ENCODE results near the gene NANOS2. TPM values are rescaled to one million over a fixed set of nuclear protein-coding genes. Genes with fewer than 3 reads are reported as not detected.

NANOS2 gene
- total and polyA plus RNA-seq, 9 of the 15 experiments (the other 6 are each of a cell fraction or from before 2014, with no cell fraction given): not detected

GRCh38 chr19:45927565-45928261, 13.1 kb upstream of the NANOS2 start (continued):
- no peak for TF ChIP-seq E4F1 (CRISPR knock-in tag; IDR thresholded peaks at IDR 0.05; ENCODE audit: borderline replicate concordance)
- TF ChIP-seq ZNF551 (CRISPR knock-in tag; IDR thresholded peaks at IDR 0.05): no peak
- TF ChIP-seq, protein P1, sequence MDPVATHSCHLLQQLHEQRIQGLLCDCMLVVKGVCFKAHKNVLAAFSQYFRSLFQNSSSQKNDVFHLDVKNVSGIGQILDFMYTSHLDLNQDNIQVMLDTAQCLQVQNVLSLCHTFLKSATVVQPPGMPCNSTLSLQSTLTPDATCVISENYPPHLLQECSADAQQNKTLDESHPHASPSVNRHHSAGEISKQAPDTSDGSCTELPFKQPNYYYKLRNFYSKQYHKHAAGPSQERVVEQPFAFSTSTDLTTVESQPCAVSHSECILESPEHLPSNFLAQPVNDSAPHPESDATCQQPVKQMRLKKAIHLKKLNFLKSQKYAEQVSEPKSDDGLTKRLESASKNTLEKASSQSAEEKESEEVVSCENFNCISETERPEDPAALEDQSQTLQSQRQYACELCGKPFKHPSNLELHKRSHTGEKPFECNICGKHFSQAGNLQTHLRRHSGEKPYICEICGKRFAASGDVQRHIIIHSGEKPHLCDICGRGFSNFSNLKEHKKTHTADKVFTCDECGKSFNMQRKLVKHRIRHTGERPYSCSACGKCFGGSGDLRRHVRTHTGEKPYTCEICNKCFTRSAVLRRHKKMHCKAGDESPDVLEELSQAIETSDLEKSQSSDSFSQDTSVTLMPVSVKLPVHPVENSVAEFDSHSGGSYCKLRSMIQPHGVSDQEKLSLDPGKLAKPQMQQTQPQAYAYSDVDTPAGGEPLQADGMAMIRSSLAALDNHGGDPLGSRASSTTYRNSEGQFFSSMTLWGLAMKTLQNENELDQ (CRISPR knock-in tag; IDR thresholded peaks at IDR 0.05; ENCODE audit: borderline replicate concordance): no peak
- no peak for TF ChIP-seq HNRNPL (IDR thresholded peaks at IDR 0.05; ENCODE audit: low read depth, low read length)
- TF ChIP-seq HCFC1 (IDR thresholded peaks at IDR 0.05; ENCODE audit: low read depth, low read length): peak; percentile 99
- TF ChIP-seq FOXA3 (CRISPR knock-in tag; conservative IDR thresholded peaks at IDR 0.05 in 1 of 2, IDR thresholded peaks at IDR 0.05 in 1 of 2): no peak
- no peak for TF ChIP-seq BCL6 (CRISPR knock-in tag; IDR thresholded peaks at IDR 0.05)
- TF ChIP-seq HDAC2 (IDR thresholded peaks at IDR 0.05): no peak
- no peak for TF ChIP-seq CBX5 (IDR thresholded peaks at IDR 0.05; ENCODE audit: borderline replicate concordance, low read depth)
- TF ChIP-seq CBFA2T3 (IDR thresholded peaks at IDR 0.05): no peak
- TF ChIP-seq DACH1 (IDR thresholded peaks at IDR 0.05; ENCODE audit: partially characterized antibody): no peak
- TF ChIP-seq ZNF699 (CRISPR knock-in tag; IDR thresholded peaks at IDR 0.05; ENCODE audit: insufficient replicate concordance): no peak
- no peak; the same call in 1 of the 2 replicates for TF ChIP-seq ZNF263 (CRISPR knock-in tag; IDR thresholded peaks at IDR 0.05; ENCODE audit: borderline replicate concordance)
- no peak for TF ChIP-seq ZNF780A (CRISPR knock-in tag; IDR thresholded peaks at IDR 0.05)
- no peak for TF ChIP-seq KDM4B (IDR thresholded peaks at IDR 0.05; ENCODE audit: borderline replicate concordance in 2 of 2, low read depth in 1 of 2)
- TF ChIP-seq, protein P2, sequence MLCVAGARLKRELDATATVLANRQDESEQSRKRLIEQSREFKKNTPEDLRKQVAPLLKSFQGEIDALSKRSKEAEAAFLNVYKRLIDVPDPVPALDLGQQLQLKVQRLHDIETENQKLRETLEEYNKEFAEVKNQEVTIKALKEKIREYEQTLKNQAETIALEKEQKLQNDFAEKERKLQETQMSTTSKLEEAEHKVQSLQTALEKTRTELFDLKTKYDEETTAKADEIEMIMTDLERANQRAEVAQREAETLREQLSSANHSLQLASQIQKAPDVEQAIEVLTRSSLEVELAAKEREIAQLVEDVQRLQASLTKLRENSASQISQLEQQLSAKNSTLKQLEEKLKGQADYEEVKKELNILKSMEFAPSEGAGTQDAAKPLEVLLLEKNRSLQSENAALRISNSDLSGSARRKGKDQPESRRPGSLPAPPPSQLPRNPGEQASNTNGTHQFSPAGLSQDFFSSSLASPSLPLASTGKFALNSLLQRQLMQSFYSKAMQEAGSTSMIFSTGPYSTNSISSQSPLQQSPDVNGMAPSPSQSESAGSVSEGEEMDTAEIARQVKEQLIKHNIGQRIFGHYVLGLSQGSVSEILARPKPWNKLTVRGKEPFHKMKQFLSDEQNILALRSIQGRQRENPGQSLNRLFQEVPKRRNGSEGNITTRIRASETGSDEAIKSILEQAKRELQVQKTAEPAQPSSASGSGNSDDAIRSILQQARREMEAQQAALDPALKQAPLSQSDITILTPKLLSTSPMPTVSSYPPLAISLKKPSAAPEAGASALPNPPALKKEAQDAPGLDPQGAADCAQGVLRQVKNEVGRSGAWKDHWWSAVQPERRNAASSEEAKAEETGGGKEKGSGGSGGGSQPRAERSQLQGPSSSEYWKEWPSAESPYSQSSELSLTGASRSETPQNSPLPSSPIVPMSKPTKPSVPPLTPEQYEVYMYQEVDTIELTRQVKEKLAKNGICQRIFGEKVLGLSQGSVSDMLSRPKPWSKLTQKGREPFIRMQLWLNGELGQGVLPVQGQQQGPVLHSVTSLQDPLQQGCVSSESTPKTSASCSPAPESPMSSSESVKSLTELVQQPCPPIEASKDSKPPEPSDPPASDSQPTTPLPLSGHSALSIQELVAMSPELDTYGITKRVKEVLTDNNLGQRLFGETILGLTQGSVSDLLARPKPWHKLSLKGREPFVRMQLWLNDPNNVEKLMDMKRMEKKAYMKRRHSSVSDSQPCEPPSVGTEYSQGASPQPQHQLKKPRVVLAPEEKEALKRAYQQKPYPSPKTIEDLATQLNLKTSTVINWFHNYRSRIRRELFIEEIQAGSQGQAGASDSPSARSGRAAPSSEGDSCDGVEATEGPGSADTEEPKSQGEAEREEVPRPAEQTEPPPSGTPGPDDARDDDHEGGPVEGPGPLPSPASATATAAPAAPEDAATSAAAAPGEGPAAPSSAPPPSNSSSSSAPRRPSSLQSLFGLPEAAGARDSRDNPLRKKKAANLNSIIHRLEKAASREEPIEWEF (CRISPR knock-in tag; IDR thresholded peaks at IDR 0.05): no peak
- no peak for TF ChIP-seq RUNX1 (IDR thresholded peaks at IDR 0.05; ENCODE audit: low read depth)
- TF ChIP-seq HMG20A (CRISPR knock-in tag; conservative IDR thresholded peaks at IDR 0.05): no peak

All from K562 (cell line).